Lower leg skin (tissue), 4 donors: ENCODE measurements around the gene ATP2A1. TPM values are rescaled to one million over a fixed set of nuclear protein-coding genes. Genes with fewer than 3 reads are reported as not detected.

Source experiments
- DNase-seq, 2 donors: peaks; one replicate each; pipeline ENCODE4 v3.0.0-alpha.2; 2019; ENCODE audit warnings: low spot score in 2 of 2
- H3K4me3 ChIP-seq: fragments of 200-600 bp; sonication (generic); 2 replicates; pipeline ENCODE4 v1.5.1; 2017; ENCODE audit warnings: mild to moderate bottlenecking, low read depth; ENCODE audit not compliant: poor library complexity, severe bottlenecking
- CTCF ChIP-seq, 3 donors: fragments of 450-650 bp; IDR thresholded peaks; one replicate each; pipeline ENCODE4 v1.5.1; 2016; ENCODE audit warnings: antibody characterized with exemption in 3 of 3, mild to moderate bottlenecking in 3 of 3, moderate library complexity in 2 of 3
- POLR2A ChIP-seq, 2 donors: fragments of 450-650 bp; IDR thresholded peaks; one replicate each; pipeline ENCODE4 v1.6.1; 2016 to 2017; ENCODE audit warnings: antibody characterized with exemption in 2 of 2, mild to moderate bottlenecking in 1 of 2, moderate library complexity in 1 of 2
- WGBS, 2 donors: methylation state at CpG; one replicate each; pipeline ENCODE4 v1.1.5; 2018; 5-methylcytosine and 5-hydroxymethylcytosine counted together
- intact Hi-C: fragments of 100-400 bp; cut with DNase I; formaldehyde crosslinking; loops from one replicate; pipeline ENCODE4 v1.15.0; 2023; ENCODE audit warnings: low total_unique reads
- total RNA-seq, 4 donors: library from RNA; depleted of rRNA; stranded (reverse); fragments of >200 nt; gene quantifications; one replicate each; pipeline ENCODE4 v1.1.0, GENCODE V29; 2016

Gene ATP2A1
- total RNA-seq, 4 donors from 2014 or later = 0.07 to 0.46 (median 0.21) TPM

- no peak overlapping the region for H3K4me3 ChIP-seq
- TF ChIP-seq CTCF (IDR thresholded peaks at IDR 0.05) (no peak), POLR2A (IDR thresholded peaks at IDR 0.05) (no peak)
- peak in 1 of 2 donors; percentile 49 for DNase-seq
- WGBS, 2 donors = 87 to 90% methylated on average over 20 of the region's 20 CpGs
- intact Hi-C loops = no loop called here
Observed at GRCh38 chr16:28932339-28933141, 54.3 kb downstream of the ATP2A1 start.

- TF ChIP-seq CTCF (IDR thresholded peaks at IDR 0.05) (no peak), POLR2A (IDR thresholded peaks at IDR 0.05) (no peak)
- DNase-seq = no peak
- H3K4me3 ChIP-seq = no peak overlapping the region
- WGBS, 2 donors = 82 to 84% methylated on average over 8 of the region's 8 CpGs
- intact Hi-C loops = no loop called here
Observed at GRCh38 chr16:28933171-28933570, 54.9 kb downstream of the ATP2A1 start.

- TF ChIP-seq POLR2A (IDR thresholded peaks at IDR 0.05) (no peak), CTCF (IDR thresholded peaks at IDR 0.05) (no peak)
- intact Hi-C loops = no loop called here
- H3K4me3 ChIP-seq = no peak overlapping the region
- no peak for DNase-seq
- 88 to 98% methylated on average over 4 of the region's 4 CpGs for WGBS, 2 donors
Observed at GRCh38 chr16:28935346-28935745, 57.1 kb downstream of the ATP2A1 start.

- DNase-seq = peak; percentile 65 to 93
- TF ChIP-seq CTCF (IDR thresholded peaks at IDR 0.05) = no peak
- no peak for TF ChIP-seq POLR2A (IDR thresholded peaks at IDR 0.05)
- 27 to 38% methylated on average over 36 of the region's 36 CpGs for WGBS, 2 donors
- intact Hi-C loops = loop anchor here (2.0 kb wide), 1 partner anchor 27 kb away; no protein-coding TSS in a partner anchor
- H3K4me3 ChIP-seq = no peak overlapping the region
Observed at GRCh38 chr16:28935924-28936783, 57.9 kb downstream of the ATP2A1 start.

- H3K4me3 ChIP-seq = no peak overlapping the region
- TF ChIP-seq CTCF (IDR thresholded peaks at IDR 0.05) = no peak
- TF ChIP-seq POLR2A (IDR thresholded peaks at IDR 0.05) = no peak
- DNase-seq = no peak
- intact Hi-C loops = loop anchor here (2.0 kb wide), 1 partner anchor 28 kb away; no protein-coding TSS in a partner anchor
- 77 to 82% methylated on average over 26 of the region's 26 CpGs for WGBS, 2 donors
Observed at GRCh38 chr16:28936784-28937155, 58.5 kb downstream of the ATP2A1 start.
